GM03348 (cell line): ENCODE data around the gene CCM2L.

Source experiments
- DNase-seq: peaks from one replicate; pipeline ENCODE4 v3.0.0; 2012; ENCODE audit warnings: low spot score

Gene CCM2L

GRCh38 chr20:32010101-32010500, at the start of gene CCM2L:
TSS of gene CCM2L (plus strand) at chr20:32010438. CDS start at chr20:32010455, 17 bp downstream.
- no peak for DNase-seq

- no peak for DNase-seq
Observed at GRCh38 chr20:31962761-31963160, 47.5 kb upstream of the CCM2L start.

GRCh38 chr20:31963889-31964288, 46.3 kb upstream of the CCM2L start:
- no peak for DNase-seq

- DNase-seq, result no peak
Observed at GRCh38 chr20:31966991-31967655, 43.1 kb upstream of the CCM2L start.

- DNase-seq, result no peak
Observed at GRCh38 chr20:31967830-31968249, 42.4 kb upstream of the CCM2L start, which contains the start of gene XKR7. TSS of gene XKR7 (plus strand) at chr20:31968151. CDS start at chr20:31968176, 25 bp downstream.

GRCh38 chr20:31968291-31969126, 41.7 kb upstream of the CCM2L start:
- DNase-seq, result peak; percentile 92

GRCh38 chr20:31969991-31970390, 40.2 kb upstream of the CCM2L start:
- no peak for DNase-seq

- DNase-seq, result no peak
Observed at GRCh38 chr20:31972471-31973021, 37.7 kb upstream of the CCM2L start.

GRCh38 chr20:31974296-31974695, 35.9 kb upstream of the CCM2L start:
- no peak for DNase-seq

- DNase-seq, result no peak
Observed at GRCh38 chr20:31974951-31975487, 35.2 kb upstream of the CCM2L start.

- no peak for DNase-seq
Observed at GRCh38 chr20:31975874-31976273, 34.4 kb upstream of the CCM2L start.

- no peak for DNase-seq
Observed at GRCh38 chr20:31977080-31977479, 33.2 kb upstream of the CCM2L start.

- DNase-seq, result no peak
Observed at GRCh38 chr20:31979713-31980426, 30.4 kb upstream of the CCM2L start.

GRCh38 chr20:31981784-31982183, 28.5 kb upstream of the CCM2L start:
- DNase-seq, result no peak

GRCh38 chr20:31984981-31985471, 25.2 kb upstream of the CCM2L start:
- no peak for DNase-seq

GRCh38 chr20:31987744-31988143, 22.5 kb upstream of the CCM2L start:
- peak; percentile 27 for DNase-seq

- DNase-seq, result no peak
Observed at GRCh38 chr20:31988430-31989015, 21.7 kb upstream of the CCM2L start.

- no peak for DNase-seq
Observed at GRCh38 chr20:31989030-31989645, 21.1 kb upstream of the CCM2L start.

GRCh38 chr20:31990641-31991338, 19.4 kb upstream of the CCM2L start:
- DNase-seq, result no peak

GRCh38 chr20:31991339-31991705, 18.9 kb upstream of the CCM2L start:
- no peak for DNase-seq
